Keratinocyte (primary cell): Measurements from ENCODE around the gene CACNA1H. TPM values are rescaled to one million over a fixed set of nuclear protein-coding genes. Genes with fewer than 3 reads are reported as not detected.

Experiments
- DNase-seq: peaks from one replicate; pipeline ENCODE4 v3.0.0-alpha.2; 2011; ENCODE audit warnings: low read depth, missing footprints, low spot score
- FAIRE-seq: peaks from 2 replicates; lab custom pipeline; 2011; peaks lifted over from hg19 to GRCh38; lab: Jason Lieb, UNC
- H2AFZ ChIP-seq: 2 replicates; pipeline ENCODE4 v1.6.0; 2012; ENCODE audit warnings: low read length, control low read depth, inconsistent platforms; ENCODE audit not compliant: control insufficient read depth
- H3K27ac ChIP-seq: 2 replicates; pipeline ENCODE4 v1.5.1; 2011; ENCODE audit warnings: low read length; ENCODE audit not compliant: control insufficient read depth, insufficient read depth
- H3K27me3 ChIP-seq: 3 replicates; pipeline ENCODE4 v1.6.0; 2011; ENCODE audit warnings: low read length; ENCODE audit not compliant: control insufficient read depth, insufficient read depth; ENCODE audit errors: extremely low read depth
- H3K36me3 ChIP-seq, 2 experiments: 2 replicates in 1 of 2; 3 replicates in 1 of 2; pipeline ENCODE4 v1.5.1; 2011; ENCODE audit warnings: low read length in 2 of 2, mild to moderate bottlenecking in 1 of 2; ENCODE audit not compliant: control insufficient read depth in 2 of 2, insufficient read depth in 2 of 2; ENCODE audit errors: extremely low read depth in 1 of 2
- H3K4me1 ChIP-seq: 3 replicates; pipeline ENCODE4 v1.5.1; 2011; ENCODE audit warnings: low read length; ENCODE audit not compliant: control insufficient read depth, insufficient read depth; ENCODE audit errors: extremely low read depth
- H3K4me2 ChIP-seq: 3 replicates; pipeline ENCODE4 v1.6.0; 2011; ENCODE audit warnings: low read depth, low read length; ENCODE audit not compliant: control insufficient read depth, insufficient read depth; ENCODE audit errors: extremely low read depth
- H3K4me3 ChIP-seq, 3 experiments: fragments of 200-600 bp in 1 of 3; sonication (generic) in 1 of 3; 2 replicates in 2 of 3; 3 replicates in 1 of 3; pipeline ENCODE4 v1.5.1; 2011 to 2016; ENCODE audit warnings: low read length in 3 of 3, mild to moderate bottlenecking in 3 of 3, control low read depth in 2 of 3, inconsistent platforms in 1 of 3, low read depth in 1 of 3, mixed read lengths in 1 of 3, mixed run types in 1 of 3, moderate library complexity in 1 of 3; ENCODE audit not compliant: control insufficient read depth in 2 of 3, insufficient read depth in 2 of 3; ENCODE audit errors: extremely low read depth in 1 of 3
- H3K79me2 ChIP-seq: 2 replicates; pipeline ENCODE4 v1.6.0; 2012; ENCODE audit warnings: low read length; ENCODE audit not compliant: control insufficient read depth, insufficient read depth
- H3K9ac ChIP-seq: 3 replicates; pipeline ENCODE4 v1.6.0; 2011; ENCODE audit warnings: low read length; ENCODE audit not compliant: control insufficient read depth, insufficient read depth; ENCODE audit errors: extremely low read depth
- H3K9me1 ChIP-seq: 3 replicates; pipeline ENCODE4 v1.6.0; 2011; ENCODE audit warnings: low read length; ENCODE audit not compliant: control insufficient read depth, insufficient read depth; ENCODE audit errors: extremely low read depth
- H3K9me3 ChIP-seq: 2 replicates; pipeline ENCODE4 v1.5.1; 2012; ENCODE audit warnings: low read depth, low read length; ENCODE audit not compliant: control insufficient read depth
- H4K20me1 ChIP-seq: 3 replicates; pipeline ENCODE4 v1.6.0; 2011; ENCODE audit warnings: low read length; ENCODE audit not compliant: control insufficient read depth, insufficient read depth; ENCODE audit errors: extremely low read depth
- EZH2 ChIP-seq: IDR thresholded peaks from one replicate; pipeline ENCODE4 v1.6.1; 2012; ENCODE audit warnings: inconsistent platforms, mild to moderate bottlenecking, low read length, moderate library complexity
- dilution Hi-C: fragments of 300-500 bp; cut with MboI; formaldehyde crosslinking; loops from one replicate; pipeline ENCODE4 v1.7.0; 2020; ENCODE audit warnings: low sequenced_read_pairs; ENCODE audit not compliant: extremely low pct_ligation_motif_present
- polyA plus RNA-seq, 5 experiments: library from polyadenylated mRNA; depleted of rRNA in 3 of 5; stranded (reverse) in 3 of 5; stranded (forward) in 1 of 5; unstranded in 1 of 5; fragments of >200 nt; gene quantifications; 1 replicate in 1 of 5; 2 replicates in 3 of 5; 3 replicates in 1 of 5; pipeline versions ENCODE4 v1.2.1 to v1.2.3, GENCODE V29; 2011 to 2012; ENCODE audit warnings: missing spikeins in 2 of 5, low read depth in 1 of 5, low replicate concordance in 1 of 5
- TF ChIP-seq, protein P1 (sequence below), 3 experiments: IDR thresholded peaks in 1 of 3; conservative IDR thresholded peaks in 1 of 3; optimal IDR thresholded peaks in 1 of 3; 2 replicates in 2 of 3; 3 replicates in 1 of 3; pipeline versions ENCODE3 to v1.5.1; 2011; ENCODE audit warnings: low read length in 3 of 3, mild to moderate bottlenecking in 3 of 3, moderate library complexity in 2 of 3, control low read depth in 1 of 3, inconsistent platforms in 1 of 3; ENCODE audit not compliant: insufficient read depth in 2 of 3; ENCODE audit errors: extremely low read depth in 1 of 3

CACNA1H gene
- polyA plus RNA-seq, 1 donor (not counting 4 experiments of a cell fraction or from before 2014, with no cell fraction given) = not detected

DNA sequence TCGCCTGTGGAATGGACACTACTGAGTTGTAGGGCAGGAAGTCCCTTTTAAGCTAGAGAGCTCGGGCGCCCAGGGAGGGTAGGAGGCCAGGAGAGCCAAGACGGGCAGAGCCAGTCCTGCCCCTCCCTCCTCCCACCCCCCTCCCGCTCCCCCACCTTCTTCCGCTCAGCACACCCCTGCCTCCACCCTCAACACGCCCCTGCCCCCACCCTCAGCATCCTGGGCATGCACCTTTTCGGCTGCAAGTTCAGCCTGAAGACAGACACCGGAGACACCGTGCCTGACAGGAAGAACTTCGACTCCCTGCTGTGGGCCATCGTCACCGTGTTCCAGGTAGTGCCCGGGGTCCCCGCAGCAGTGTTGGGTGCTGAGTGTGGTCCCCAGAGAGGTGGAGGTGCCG, 53.9 kb downstream of the CACNA1H start:
- Histone ChIP-seq H3K4me3 (no peak overlapping the region), H3K4me1 (no peaks in the 10 kb centered on the region), H3K27me3 (peaks cover 23% of the 10 kb centered on the region), H2AFZ (no peak overlapping the region), H3K79me2 (no peaks in the 10 kb centered on the region), H3K4me2 (no peak overlapping the region), H3K36me3 (no peaks in the 10 kb centered on the region), H3K9ac (no peak overlapping the region), H3K27ac (no peak overlapping the region), H3K9me3 (no peaks in the 10 kb centered on the region), H4K20me1 (no peaks in the 10 kb centered on the region), H3K9me1 (no peaks in the 10 kb centered on the region)
- FAIRE-seq (no peak), DNase-seq (no peak)
- TF ChIP-seq EZH2 = no peak
- TF ChIP-seq, protein P1, sequence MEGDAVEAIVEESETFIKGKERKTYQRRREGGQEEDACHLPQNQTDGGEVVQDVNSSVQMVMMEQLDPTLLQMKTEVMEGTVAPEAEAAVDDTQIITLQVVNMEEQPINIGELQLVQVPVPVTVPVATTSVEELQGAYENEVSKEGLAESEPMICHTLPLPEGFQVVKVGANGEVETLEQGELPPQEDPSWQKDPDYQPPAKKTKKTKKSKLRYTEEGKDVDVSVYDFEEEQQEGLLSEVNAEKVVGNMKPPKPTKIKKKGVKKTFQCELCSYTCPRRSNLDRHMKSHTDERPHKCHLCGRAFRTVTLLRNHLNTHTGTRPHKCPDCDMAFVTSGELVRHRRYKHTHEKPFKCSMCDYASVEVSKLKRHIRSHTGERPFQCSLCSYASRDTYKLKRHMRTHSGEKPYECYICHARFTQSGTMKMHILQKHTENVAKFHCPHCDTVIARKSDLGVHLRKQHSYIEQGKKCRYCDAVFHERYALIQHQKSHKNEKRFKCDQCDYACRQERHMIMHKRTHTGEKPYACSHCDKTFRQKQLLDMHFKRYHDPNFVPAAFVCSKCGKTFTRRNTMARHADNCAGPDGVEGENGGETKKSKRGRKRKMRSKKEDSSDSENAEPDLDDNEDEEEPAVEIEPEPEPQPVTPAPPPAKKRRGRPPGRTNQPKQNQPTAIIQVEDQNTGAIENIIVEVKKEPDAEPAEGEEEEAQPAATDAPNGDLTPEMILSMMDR (optimal IDR thresholded peaks at IDR 0.05 in 1 of 3, IDR thresholded peaks at IDR 0.05 in 1 of 3, conservative IDR thresholded peaks at IDR 0.05 in 1 of 3; ENCODE audit: extremely low read depth in 1 of 3, insufficient read depth in 2 of 3, low read length in 3 of 3) = no peak
- dilution Hi-C loops = no loop called here

DNA sequence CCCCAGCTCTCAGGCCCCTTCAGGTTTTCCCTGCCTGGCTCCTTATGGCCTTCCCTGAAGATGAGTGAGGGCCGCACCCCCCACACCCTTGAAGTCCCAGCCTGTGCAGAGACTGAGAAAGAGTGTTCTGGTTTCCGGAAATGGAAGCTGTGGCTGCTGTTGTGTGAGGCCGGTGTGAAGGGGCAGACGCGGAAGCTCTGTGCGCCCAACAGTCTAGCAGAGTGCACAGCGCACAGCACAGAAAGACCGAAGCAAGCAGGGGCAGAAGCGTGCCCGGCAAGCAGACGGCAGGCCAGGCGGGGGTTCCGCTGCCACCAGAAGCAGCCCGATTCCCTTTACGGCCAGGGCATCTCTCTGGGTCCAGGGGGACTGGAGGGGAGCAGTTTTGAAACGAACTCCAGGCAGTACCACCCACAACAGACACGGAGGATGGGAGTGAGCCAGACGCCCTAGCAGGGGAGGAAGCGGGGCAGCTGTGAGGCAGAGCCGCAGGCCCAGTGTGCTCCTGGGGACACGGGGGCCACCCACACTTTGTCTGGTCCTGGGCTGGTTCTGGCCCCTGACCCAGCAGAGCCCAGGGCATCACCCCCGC, 55.4 kb downstream of the CACNA1H start:
- DNase-seq = no peak
- dilution Hi-C loops = no loop called here
- no peaks in the 10 kb centered on the region for H3K36me3 ChIP-seq
- no peak overlapping the region for H3K4me2 ChIP-seq
- H3K79me2 ChIP-seq = no peaks in the 10 kb centered on the region
- TF ChIP-seq EZH2 = no peak
- TF ChIP-seq, protein P1 (optimal IDR thresholded peaks at IDR 0.05 in 1 of 3, IDR thresholded peaks at IDR 0.05 in 1 of 3, conservative IDR thresholded peaks at IDR 0.05 in 1 of 3; ENCODE audit: extremely low read depth in 1 of 3, insufficient read depth in 2 of 3, low read length in 3 of 3) = no peak
- no peaks in the 10 kb centered on the region for H3K4me1 ChIP-seq
- H3K27me3 ChIP-seq = peaks cover 23% of the 10 kb centered on the region
- FAIRE-seq = no peak
- peaks cover 2% of the 10 kb centered on the region for H3K9me3 ChIP-seq
- no peak overlapping the region for H3K4me3 ChIP-seq
- no peak overlapping the region for H2AFZ ChIP-seq
- no peaks in the 10 kb centered on the region for H3K9me1 ChIP-seq
- no peaks in the 10 kb centered on the region for H4K20me1 ChIP-seq
- H3K27ac ChIP-seq = no peak overlapping the region
- H3K9ac ChIP-seq = no peak overlapping the region
